ENCODE results near the gene TCOF1.

Gene TCOF1

DNA sequence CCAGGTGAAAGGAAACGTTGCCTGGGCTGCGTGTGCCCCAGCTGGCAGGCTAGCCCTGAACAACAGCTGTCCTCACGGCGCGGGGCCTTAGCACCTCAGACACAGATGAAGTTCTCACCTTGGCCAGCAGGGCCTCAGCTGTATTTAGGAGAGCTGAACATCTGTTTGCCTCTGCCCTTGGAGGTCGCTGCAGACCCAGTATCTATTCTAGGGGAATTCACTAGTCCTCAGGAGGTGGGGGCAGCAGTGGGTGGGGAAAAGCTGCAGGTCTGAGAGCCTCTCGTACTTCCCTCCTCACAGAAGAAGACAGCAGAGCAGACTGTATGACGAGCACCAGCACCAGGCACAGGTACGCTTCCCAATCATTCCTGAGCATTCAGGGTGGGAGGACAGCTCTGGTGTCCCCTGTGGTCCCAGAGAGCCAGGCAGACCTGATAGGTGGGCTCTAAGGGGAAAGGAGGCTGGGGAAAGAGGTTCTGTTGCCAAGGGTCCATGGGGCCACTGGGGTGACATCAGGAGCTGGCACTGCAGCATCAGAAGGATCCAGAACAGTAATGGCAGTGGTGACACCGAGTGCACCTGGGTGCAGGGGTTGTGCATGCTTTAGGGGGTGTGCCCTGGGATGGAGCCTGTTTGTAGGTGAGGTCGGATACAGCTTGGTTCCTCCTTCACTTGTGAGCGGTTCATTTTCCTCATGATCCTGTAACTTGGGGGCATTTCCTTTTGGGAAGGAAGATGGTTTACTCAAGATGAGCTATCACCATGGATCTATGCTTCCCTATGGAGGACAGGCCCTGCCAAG lies 41.4 kb downstream of the TCOF1 start:
- POLR2A ChIA-PET, result interaction anchor here (0.6 to 5.6 kb wide), 11 partner anchors 8 to 51 kb away, joined by 3 to 63 read pairs (median 6); partner anchors contain the start of genes CD74 and RPS14
- CTCF ChIA-PET, result interaction anchor here (0.9 to 14.3 kb wide), 25 partner anchors 8 to 187 kb away, joined by 3 to 222 read pairs (median 6); partner anchors contain the start of genes CD74 and RPS14
- DNase-seq (ENCODE audit: extremely low spot score), result peak; percentile 82
- TF ChIP-seq, protein P1, sequence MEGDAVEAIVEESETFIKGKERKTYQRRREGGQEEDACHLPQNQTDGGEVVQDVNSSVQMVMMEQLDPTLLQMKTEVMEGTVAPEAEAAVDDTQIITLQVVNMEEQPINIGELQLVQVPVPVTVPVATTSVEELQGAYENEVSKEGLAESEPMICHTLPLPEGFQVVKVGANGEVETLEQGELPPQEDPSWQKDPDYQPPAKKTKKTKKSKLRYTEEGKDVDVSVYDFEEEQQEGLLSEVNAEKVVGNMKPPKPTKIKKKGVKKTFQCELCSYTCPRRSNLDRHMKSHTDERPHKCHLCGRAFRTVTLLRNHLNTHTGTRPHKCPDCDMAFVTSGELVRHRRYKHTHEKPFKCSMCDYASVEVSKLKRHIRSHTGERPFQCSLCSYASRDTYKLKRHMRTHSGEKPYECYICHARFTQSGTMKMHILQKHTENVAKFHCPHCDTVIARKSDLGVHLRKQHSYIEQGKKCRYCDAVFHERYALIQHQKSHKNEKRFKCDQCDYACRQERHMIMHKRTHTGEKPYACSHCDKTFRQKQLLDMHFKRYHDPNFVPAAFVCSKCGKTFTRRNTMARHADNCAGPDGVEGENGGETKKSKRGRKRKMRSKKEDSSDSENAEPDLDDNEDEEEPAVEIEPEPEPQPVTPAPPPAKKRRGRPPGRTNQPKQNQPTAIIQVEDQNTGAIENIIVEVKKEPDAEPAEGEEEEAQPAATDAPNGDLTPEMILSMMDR (IDR thresholded peaks at IDR 0.05; ENCODE audit: control extremely low read depth, extremely low read depth, low read depth, missing control alignments), result peak; percentile 75

DNA sequence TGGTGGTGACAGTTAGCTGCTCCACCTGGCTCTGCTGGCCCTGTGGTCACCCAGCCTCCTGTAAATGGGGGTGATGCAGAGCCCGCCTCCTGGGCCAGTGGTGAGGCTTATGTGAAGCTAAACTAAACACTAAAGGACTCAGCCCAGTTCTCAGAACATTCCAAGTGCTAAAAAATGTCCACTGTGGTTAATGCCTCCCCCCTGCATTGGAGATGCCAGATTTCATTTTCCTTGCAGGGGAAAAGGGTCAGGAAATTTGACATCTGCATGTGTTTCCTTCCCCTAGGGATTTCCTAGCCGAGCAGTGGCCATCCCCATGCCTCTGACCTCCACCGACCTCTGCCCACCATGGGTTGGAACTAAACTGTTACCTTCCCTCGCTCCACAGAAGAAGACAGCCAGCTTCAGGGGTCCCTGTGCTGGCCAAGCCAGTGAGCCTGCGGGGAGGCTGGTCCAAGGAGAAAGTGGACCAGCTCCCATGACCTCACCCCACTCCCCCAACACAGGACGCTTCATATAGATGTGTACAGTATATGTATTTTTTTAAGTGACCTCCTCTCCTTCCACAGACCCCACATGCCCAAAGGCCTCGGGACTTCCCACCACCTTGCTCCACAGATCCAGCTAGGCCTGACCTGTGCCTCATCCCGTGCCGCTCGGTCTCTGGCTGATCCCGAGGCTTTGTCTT lies 42.2 kb downstream of the TCOF1 start:
- POLR2A ChIA-PET, result interaction anchor here (0.9 to 5.6 kb wide), 10 partner anchors 7 to 154 kb away, joined by 3 to 63 read pairs (median 6); partner anchors contain the start of gene CD74
- CTCF ChIA-PET, result interaction anchor here (0.9 to 14.3 kb wide), 17 partner anchors 7 to 160 kb away, joined by 3 to 222 read pairs (median 7); partner anchors contain the start of genes CD74 and RPS14
- no peak for DNase-seq (ENCODE audit: extremely low spot score)
- TF ChIP-seq, protein P1 (IDR thresholded peaks at IDR 0.05; ENCODE audit: control extremely low read depth, extremely low read depth, low read depth, missing control alignments), result no peak

DNA sequence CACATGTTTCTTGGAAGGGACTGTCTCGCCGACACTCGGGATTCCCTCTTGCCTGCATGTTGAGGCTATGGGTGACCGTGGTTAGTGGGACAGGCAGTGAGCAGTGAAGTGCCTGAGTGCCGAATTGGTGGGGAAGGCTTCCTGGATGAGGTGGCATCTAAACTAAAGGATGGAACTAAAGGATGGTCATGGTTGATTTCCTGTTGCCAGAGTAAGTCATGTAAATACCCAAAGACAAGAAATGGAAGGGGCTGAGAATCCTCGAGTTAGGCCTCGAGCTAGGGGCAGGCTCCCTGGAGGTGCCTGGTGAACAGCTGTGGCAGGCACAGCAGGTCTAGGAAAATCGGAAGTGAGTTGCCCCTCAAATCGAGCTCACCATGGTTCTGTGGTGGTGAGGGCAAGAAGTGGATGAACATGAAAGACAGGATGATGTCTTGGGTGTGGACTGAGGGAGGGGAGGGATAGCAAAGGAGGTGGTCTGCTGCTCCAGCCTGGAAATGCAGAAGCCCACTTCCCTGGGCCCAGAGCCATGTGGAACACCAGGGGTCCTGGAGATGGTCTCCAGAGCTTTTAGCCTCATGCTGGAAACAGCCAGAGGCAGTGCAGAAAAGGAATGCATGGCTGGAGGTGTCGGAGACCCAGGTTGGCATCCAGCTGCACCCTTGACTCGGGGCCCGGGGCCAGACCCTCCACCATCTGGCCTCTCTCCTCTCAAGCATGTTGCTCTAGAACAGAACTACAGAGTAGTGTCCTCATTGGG lies 43.0 kb downstream of the TCOF1 start:
- TF ChIP-seq, protein P1 (IDR thresholded peaks at IDR 0.05; ENCODE audit: control extremely low read depth, extremely low read depth, low read depth, missing control alignments), result no peak
- no peak for DNase-seq (ENCODE audit: extremely low spot score)
- ChIA-PET POLR2A (interaction anchor here (0.6 to 5.6 kb wide), 8 partner anchors 8 to 490 kb away, joined by 3 to 63 read pairs (median 4); partner anchors contain the start of gene CD74), CTCF (interaction anchor here (3.5 to 14.3 kb wide), 4 partner anchors 10 to 35 kb away, joined by 19 to 222 read pairs (median 26); partner anchors contain the start of gene CD74)

GRCh38 chr5:150401076-150401375 lies 43.5 kb downstream of the TCOF1 start:
- TF ChIP-seq, protein P1 (IDR thresholded peaks at IDR 0.05; ENCODE audit: control extremely low read depth, extremely low read depth, low read depth, missing control alignments), result no peak
- POLR2A ChIA-PET, result interaction anchor here (0.6 to 5.6 kb wide), 7 partner anchors 9 to 491 kb away, joined by 3 to 63 read pairs (median 4); partner anchors contain the start of gene CD74
- DNase-seq (ENCODE audit: extremely low spot score), result no peak
- CTCF ChIA-PET, result interaction anchor here (1.2 to 14.3 kb wide), 5 partner anchors 9 to 144 kb away, joined by 3 to 222 read pairs (median 22); partner anchors contain the start of gene CD74

- ChIA-PET CTCF (interaction anchor here (1.2 to 14.3 kb wide), 3 partner anchors 9 to 143 kb away, joined by 3 to 222 read pairs (median 29); no protein-coding TSS in a partner anchor), POLR2A (interaction anchor here (0.6 to 5.6 kb wide), 7 partner anchors 9 to 491 kb away, joined by 3 to 63 read pairs (median 4); partner anchors contain the start of gene CD74)
- no peak for DNase-seq (ENCODE audit: extremely low spot score)
- TF ChIP-seq, protein P1 (IDR thresholded peaks at IDR 0.05; ENCODE audit: control extremely low read depth, extremely low read depth, low read depth, missing control alignments), result no peak
Measured at GRCh38 chr5:150401376-150402228, 44.1 kb downstream of the TCOF1 start.

Data from GM10248 (cell line).